ENCODE results near the gene DENND2D.

DNA sequence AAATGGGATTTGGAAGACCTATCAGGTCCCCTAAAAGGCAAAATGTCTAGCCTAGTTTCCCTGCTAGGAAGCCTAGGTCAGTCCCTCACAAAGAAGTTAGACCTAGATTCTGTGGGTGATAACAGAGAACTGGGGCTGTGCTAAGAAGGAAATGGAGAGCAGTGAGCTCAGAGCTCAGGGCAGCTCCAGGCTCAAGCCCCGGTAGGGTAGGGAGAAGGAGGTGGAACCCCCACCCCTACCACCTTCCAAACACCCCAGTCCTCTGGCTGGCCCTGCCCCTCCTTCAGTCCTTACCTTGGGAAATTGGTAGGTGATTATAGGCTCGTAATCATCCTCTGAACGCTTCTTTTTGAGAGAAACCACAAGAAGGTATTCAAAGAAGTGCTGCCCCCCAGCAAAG is 1.1 kb downstream of the DENND2D start:
- TF ChIP-seq, protein P1, sequence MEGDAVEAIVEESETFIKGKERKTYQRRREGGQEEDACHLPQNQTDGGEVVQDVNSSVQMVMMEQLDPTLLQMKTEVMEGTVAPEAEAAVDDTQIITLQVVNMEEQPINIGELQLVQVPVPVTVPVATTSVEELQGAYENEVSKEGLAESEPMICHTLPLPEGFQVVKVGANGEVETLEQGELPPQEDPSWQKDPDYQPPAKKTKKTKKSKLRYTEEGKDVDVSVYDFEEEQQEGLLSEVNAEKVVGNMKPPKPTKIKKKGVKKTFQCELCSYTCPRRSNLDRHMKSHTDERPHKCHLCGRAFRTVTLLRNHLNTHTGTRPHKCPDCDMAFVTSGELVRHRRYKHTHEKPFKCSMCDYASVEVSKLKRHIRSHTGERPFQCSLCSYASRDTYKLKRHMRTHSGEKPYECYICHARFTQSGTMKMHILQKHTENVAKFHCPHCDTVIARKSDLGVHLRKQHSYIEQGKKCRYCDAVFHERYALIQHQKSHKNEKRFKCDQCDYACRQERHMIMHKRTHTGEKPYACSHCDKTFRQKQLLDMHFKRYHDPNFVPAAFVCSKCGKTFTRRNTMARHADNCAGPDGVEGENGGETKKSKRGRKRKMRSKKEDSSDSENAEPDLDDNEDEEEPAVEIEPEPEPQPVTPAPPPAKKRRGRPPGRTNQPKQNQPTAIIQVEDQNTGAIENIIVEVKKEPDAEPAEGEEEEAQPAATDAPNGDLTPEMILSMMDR (IDR thresholded peaks at IDR 0.05; ENCODE audit: low read depth, low read length): no peak
- no peak for TF ChIP-seq EZH2phosphoT487 (IDR thresholded peaks at IDR 0.05; ENCODE audit: low read depth)

Measured in OCI-LY3 (cell line).